ENCODE results near the gene LHX3.

DNA sequence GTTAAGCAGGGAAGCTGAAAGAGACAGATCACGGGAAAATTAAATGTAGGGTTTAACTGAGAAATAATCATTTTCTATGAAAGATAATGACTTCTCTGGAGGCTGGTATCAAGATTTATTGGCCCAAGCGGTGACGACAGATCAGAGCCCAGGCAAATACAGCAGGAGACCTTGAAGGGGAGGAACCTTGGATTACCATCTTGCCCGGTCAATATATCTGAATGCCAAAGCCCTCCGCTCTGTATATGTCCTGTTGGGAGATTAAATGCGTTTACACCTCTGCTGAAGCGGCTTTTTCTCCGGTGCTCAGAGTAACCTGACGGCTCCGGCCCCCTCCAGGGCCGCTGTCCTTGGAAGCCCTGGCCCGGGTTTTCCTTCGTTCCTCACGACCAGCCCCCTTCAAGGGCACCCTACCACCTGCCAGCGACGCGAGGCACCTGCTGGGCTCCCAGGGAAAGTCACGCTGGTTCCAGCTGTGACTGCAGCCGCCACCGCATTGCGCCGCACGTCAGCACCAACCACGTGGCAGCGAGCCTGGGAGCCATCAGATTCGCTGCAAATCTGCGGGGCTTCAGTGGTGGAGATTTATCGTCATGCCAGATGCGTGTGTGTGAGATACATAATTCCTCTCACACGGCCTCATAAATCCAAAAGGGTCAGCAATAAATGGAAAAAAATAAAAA, 45.1 kb upstream of the LHX3 start:
- TF ChIP-seq POLR2A (IDR thresholded peaks at IDR 0.05; ENCODE audit: low read length) = no peak
- no peak for TF ChIP-seq CTCF (IDR thresholded peaks at IDR 0.05)
- no peak for TF ChIP-seq MAX (IDR thresholded peaks at IDR 0.05)
- TF ChIP-seq TP53 (CRISPR knock-in tag; IDR thresholded peaks at IDR 0.05) = no peak
- TF ChIP-seq EP300 (IDR thresholded peaks at IDR 0.05) = no peak
